ENCODE data around the gene POU3F2.
A peak's percentile ranks its signal among the peaks of the same experiment; 100 is the strongest.

The POU3F2 gene

DNA sequence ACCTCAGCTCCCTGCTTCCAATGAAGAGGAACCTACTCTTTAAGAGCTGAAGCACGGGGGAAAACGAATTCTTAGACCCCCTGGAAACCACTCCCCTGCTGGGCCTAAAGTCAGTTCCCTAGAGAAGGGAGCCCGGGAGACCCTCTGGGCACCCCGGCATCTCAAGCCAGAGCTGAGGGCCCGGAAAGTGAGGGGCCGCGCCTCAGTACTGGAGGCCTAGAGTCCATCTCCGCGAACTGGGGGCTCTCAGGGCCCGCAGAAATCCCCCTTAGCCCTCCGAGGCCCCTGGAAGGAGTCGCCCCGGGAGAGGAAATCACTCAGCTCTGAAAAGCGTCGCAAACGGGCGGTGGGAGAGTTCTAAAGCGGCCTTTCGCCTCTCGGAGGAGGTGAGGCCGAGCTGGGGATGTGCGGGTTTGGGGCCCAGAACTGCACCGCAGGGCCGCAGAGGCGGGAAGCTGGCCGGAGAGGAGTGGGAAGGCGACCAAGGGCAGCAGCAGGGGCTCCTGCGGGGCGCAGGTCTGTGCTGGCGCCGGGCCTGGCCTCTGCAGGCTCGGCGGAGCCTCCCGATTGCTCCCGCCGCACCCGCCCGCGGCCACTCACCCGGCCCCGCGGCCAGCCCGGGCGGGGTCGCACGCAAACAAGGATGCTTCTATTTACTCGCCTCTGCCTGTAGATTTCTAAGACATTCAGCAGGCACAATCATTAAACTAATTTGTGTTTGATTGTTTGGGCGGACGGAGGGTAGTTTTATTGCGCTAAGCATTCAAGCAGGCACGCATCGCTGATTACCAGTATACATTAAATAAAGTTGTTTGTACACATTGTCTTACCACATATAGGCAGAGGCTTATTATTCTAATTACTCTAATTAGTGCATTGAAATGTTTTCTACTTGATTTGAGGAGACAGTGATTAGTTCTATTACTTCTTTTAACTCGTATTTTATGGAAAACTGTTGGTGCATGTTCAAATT, 9.2 kb downstream of the POU3F2 start:
- peak in 17 of 56 donors; percentile 26 to 85 (median 50) for DNase-seq

DNA sequence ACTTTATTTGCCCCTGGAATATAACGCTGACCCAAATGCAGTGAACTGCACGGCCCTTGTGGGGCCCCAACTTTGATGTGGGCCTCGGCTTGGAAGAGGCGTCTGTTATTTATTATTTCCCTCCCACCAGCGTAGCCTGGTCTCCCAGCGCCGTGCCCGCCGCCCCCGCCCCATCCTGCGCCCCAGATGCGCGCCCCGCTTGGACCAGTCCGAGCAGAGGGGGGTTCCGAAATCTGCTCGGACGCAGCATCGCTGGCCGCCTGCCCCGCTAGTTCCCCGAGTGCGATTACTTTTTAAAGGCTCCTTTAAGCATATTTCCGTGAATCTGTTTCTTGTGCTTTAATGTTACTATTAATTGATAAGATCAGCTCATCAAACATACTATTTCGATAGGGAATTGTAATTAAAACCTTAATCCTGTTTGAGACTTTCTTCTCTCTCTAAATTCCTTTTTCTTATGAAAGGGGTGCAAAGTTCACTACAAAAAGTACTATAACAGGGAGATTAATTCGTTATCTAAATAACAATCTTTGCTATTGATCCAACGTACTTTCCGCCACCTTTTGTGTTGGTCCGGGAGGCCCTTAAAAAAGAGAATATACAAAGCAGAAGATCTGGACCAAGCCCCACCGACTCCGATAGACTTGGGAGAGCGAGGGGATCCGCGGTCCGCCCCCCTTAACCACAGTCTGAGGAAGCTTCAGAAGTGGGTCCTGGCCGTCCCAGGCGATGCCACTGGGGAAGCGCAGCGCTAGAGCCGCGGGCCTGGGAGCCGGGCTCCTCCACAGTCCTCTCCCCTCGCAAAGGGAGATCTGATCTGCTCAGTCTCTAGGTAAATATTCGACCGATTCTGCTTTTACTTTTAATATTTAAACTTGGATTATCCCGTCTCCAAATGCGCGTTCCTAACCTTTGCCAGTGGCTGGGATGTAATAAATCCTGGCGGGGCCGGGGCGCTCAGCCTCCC, 10.2 kb downstream of the POU3F2 start:
- peak in 9 of 56 donors; percentile 28 to 74 (median 47) for DNase-seq

DNA sequence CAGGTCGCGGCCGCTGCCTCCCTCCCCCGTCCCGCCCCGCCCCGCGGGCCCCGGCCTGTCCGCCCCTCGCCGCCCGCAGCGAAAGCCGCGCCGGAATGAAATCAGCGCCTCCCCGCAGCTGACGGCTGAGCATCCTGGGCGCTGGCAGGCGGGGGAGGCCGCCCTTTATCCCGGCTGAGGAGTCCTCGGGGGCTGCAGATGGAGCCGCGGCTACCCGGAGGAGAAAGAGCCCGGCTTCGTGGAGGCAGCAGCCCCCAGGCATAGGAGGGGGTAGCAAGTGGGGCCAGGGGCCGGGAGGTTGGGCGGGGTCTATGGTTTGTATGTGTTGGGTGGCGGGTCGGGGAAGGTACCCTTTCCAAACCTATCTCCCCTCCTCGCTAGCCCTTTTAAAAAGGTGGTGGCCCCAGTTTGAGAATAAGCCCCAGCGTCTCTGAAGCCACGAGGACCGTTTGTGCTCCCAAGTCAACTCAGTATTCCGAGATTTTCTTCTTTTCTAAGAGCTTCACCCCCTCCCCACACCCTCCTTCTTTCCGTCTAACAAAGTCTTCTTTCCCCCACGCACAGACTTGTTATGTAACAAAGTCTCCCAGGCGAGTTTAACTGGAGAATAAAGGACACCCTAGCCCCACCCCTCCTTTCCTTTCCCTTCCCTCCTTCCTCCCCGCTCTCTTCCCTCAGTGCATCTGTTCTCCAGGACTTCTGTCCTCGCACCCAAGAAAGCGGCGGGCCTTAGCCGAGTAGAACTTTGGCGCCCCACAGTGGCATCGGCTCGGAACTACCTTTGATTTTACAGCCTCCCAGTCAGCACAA, 11.0 kb downstream of the POU3F2 start:
- DNase-seq: peak in 49 of 56 donors; percentile 36 to 95 (median 83)

DNA sequence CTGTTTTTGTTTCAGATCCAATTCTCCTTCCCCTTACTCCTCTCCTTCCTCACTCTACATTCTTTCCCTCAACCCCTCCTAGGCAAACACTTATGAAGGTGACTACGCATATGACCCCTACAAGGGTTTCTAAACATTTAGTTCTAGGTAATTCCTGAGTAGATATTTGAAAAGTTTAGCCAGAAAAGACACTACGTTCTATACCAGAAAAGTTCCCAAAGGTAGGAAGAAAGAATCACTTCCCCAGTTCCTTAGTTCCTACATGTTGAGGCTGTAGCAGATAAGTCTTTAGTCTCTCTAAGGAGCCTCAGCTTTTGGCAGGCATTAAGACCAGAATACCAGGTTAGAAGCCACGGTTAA, 11.6 kb downstream of the POU3F2 start:
- no peak for DNase-seq

DNA sequence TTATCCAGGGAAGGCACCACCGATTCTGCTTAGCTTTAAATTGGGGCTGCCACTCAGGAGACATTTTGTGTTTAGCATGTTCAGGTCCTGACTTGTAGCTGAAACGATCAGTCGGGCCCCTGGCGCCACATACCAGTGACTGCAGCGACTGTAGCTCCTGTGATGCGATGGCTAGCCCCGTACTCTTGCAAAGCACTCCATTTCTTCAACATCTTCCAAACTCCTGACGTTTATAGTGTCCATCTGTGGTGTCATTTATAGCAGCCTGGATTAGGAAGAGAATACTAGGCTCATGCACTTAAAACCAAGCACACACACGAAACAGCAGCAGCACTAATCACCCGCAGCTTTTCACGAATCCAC, 13.0 kb downstream of the POU3F2 start:
- DNase-seq: no peak

DNA sequence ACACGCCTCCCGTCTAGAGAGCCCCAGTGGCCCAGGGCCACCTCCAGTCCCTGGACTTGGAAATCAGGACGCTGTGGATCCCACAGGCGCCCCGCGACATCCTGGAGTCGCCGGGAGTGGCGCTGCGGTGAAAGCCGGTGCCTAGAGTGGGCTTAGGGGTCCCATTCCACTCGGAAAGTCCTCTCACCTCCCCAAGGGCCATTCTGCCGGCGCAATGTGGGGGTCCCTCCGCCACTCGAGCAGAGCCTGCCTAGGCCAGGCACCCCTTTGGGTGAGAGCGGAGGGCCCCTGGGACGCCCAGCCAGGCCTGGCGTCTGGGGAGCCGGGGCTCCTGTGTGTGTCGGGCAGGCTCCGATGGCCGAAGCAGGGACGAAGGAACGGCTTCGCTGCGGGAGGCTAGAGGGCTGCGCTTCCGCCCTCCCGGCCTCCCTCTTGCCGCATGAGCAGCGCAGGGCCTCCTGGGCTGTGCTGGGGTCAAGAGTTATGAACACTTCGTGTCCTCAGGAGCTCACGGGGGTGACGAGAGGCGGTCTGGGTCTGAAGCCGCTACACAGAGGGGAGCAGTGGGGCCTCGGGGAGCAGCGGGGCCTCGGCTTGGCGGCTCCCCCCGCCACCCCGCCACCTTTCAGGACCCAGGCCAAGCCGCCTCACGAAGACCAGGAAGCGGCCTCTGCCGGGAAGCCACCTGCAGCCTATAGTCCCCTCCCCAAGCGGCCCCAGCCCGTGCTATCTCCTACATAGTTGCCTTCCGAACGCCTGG, 13.6 kb downstream of the POU3F2 start:
- DNase-seq: peak in 1 of 56 donors; percentile 15

DNA sequence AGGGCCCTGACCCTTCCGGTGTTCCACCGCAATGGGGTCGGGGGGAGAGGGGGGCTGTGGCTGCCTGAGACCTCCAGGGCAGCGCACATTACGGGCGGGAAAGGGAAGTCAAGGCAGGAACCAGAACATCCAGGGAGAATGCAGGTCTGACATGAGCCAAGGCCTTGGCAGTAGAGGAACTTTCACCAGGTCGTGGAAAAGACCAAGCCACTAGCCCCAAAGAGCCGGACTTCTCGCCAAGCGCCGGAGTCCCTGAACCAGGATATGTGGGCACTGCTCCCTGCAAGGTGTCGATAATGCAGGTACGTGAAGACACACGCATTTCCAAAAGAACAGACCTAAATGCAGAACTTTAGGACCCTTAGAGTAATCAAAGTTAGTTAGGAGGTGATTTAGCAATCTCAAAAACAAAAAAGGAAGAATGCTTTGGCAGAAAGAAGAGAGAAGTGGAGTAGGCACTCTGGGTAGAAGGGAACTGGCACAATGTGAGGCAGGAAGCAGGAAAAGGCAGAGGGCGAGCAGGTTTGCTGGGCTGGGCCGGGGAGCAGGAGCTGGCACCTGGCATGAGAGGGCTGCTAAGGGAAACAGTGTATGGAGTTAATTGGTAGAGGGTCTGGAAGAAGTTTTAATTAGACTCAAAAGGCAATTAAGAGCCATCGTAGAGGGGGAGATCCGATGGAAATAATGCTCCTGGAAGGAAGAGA, 14.3 kb downstream of the POU3F2 start:
- no peak for DNase-seq

DNA sequence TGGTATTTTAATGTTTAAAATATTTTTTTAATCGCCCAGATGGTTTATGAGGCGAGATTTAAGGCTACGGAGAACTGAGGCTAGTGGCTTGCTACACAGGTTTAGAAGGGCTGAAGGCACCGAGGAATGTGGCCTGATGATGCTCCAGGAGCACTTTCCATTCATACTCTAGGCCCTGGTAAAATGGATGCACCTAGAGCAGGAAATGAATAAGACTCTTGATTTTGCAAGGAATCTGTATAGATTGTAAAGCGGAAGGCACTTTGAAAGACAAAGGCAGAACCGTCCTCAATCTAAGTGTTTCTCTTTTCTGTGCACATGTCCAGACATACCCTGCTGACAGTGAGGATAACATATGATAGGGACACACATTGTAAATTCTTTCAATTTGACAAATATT, 30.1 kb downstream of the POU3F2 start:
- no peak for DNase-seq

DNA sequence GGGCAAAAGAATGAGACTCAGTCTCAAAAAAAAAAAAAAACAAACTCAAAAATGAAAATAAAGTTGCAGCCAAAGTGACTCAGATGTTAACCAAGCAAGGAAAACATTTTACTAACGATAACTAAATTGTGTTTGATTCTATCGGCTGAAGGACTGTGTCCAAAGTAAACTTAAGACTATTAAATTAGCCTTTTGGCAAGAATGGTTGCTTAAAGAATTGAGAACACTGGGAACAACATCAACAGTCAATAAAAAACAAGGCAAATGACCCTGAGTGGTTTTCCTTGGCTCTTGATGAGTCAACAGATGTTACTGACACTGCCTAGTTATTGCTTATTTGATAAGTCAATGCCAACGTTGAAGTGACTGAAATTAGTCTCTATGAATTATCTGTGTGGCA, 36.7 kb downstream of the POU3F2 start:
- no peak for DNase-seq

DNA sequence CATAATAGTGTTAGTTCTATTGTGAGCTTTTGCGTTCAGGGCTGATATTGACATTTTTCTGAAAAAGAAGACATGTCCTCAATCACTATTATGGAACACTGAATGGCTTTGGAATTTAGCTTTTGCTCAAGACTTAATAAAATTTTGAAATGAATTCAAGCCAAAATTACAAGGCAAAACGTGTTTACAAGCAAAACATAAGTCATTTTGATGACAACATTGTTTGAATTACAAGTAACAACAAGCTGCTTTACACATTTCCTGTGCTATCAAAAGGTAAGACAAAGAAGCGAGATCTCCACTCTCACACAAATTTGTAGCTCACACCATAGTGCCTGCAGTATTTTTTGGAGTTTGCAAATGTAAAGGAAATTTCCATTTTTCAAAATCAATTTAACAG, 37.4 kb downstream of the POU3F2 start:
- DNase-seq: no peak

DNA sequence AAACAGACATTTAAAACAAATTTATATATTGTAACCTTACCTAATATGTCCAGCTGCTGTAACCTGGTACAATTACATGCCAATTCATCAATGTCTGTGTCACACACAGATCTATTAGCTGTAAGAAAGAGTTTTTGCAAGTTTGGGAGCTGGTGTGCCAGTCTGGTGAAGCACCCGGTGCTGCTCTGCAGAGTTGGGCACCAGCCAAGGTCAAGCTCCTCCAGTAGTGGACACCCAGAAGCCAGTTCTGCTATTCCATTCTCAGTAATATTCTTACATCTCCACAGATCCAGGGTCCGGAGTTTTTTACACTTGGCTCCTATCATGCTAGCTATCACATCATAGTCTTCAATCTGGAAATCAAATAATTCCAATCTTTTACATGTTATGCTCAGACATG, 41.0 kb downstream of the POU3F2 start:
- DNase-seq: peak in 13 of 56 donors; percentile 2 to 34 (median 3)

DNA sequence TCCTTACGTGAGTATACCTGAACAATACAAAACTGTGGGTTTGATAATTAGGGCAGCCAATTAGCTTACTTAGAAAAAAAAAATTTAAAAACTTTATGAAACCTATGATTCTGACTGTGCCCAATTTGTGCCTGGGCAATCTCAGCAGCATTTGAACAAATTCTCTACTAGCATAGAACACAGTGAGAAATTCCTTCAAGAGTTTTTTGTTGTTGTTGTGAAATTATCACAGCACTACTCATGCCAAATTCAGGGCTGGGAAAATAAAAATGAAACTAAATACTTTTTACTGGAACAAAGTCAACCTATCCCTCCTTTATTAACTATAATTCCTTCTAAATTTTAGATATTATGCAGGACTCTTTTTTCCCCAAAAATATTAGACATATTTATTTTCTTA, 42.9 kb downstream of the POU3F2 start:
- no peak for DNase-seq

DNA sequence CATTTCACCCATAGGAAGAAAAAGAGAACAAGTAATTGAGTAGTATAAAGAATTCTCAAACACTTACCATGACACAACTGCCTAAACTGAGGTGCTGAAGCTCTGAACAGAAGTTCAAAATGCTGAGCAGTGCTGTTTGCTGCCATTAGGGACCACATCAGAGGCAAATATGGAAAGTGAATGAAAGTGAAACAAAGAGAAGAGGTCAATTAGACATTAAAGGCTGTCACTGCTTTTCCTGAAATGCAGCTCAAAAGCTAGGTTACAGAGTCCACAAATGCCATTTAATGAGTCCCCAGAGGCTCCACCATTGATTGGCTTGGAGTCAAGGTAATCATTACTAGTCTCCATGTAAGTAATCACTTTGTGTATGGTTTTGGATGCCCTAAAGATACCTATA, 46.1 kb downstream of the POU3F2 start:
- no peak for DNase-seq

DNA sequence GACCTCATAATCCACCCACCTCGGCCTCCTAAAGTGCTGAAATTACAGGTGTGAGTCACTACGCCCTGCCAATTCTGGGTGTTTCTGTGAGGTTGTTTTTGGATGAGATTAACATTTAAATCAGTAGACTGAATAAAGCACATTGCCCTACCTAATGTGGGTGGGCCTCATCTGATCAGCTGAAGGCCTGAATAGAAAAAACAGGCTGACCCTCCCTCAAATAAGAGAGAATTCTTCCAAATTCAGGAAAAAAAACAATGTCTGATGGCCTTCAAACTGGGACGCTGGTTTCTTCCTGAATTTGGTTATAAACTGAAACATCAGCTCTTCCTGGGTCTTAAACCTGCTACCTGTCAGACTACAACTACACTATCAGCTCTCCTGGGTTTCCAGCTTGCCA, 51.0 kb downstream of the POU3F2 start:
- no peak for DNase-seq

DNA sequence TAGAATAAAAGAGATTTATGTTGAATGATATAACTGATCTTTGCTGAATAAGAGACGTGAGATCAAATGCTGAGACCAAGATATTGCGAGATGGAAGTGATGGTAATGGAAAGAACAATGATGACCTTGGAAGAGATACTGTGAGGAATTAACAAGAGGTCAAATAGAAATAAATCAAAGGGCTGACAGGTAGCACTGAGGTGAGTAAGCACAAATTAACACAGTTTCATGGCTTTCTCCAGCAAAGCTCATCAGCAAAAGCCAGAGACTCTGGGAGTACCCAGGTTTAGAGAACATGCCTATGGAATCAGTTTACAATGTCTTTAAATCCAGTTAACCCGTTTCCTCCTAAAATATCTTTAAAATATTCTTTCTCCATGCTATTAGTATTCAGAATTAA, 53.3 kb downstream of the POU3F2 start:
- DNase-seq: no peak

Data from nucleus accumbens (tissue), 56 donors.